Measurements from ENCODE around the gene TSPAN18.

DNA sequence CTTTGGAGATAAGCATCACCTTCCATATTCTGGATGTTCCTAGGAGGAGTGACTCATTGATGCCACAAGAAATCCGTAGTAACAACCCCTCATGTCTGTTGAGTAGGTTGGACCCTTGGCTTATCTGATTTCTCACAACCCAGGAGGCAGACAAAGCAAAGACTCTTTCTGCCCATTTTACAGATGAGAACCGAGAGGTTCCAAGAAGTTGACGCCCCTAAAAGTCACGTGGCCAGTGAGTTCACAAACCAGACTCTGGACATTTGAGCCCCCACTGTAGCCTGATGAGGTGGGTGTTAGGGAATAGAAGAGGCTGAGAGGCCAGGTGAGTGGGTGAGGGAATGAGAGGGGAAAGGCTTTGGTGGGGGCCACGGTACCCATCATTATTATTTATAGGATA lies 70.3 kb downstream of the TSPAN18 start:
- TF ChIP-seq CTCF (IDR thresholded peaks at IDR 0.05; ENCODE audit: low read depth, low read length, poor library complexity, severe bottlenecking): no peak
- TF ChIP-seq EZH2phosphoT487 (IDR thresholded peaks at IDR 0.05; ENCODE audit: borderline replicate concordance, low read length): no peak

Data from DOHH2 (cell line).